ENCODE data around the gene LGR4. TPM values are rescaled to one million over a fixed set of nuclear protein-coding genes. Genes with fewer than 3 reads are reported as not detected.

LGR4 gene
- total and polyA plus RNA-seq, 2 experiments from 2014 or later, result 22.6 to 99.6 TPM

- TF ChIP-seq, protein P1, sequence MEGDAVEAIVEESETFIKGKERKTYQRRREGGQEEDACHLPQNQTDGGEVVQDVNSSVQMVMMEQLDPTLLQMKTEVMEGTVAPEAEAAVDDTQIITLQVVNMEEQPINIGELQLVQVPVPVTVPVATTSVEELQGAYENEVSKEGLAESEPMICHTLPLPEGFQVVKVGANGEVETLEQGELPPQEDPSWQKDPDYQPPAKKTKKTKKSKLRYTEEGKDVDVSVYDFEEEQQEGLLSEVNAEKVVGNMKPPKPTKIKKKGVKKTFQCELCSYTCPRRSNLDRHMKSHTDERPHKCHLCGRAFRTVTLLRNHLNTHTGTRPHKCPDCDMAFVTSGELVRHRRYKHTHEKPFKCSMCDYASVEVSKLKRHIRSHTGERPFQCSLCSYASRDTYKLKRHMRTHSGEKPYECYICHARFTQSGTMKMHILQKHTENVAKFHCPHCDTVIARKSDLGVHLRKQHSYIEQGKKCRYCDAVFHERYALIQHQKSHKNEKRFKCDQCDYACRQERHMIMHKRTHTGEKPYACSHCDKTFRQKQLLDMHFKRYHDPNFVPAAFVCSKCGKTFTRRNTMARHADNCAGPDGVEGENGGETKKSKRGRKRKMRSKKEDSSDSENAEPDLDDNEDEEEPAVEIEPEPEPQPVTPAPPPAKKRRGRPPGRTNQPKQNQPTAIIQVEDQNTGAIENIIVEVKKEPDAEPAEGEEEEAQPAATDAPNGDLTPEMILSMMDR (conservative IDR thresholded peaks at IDR 0.05; ENCODE audit: low read depth in 2 of 2), result no peak
- TF ChIP-seq STAT1 (IDR thresholded peaks at IDR 0.05; ENCODE audit: unreplicated experiment), result no peak
- no peak for TF ChIP-seq EZH2 (IDR thresholded peaks at IDR 0.05; ENCODE audit: low read depth, unreplicated experiment)
- TF ChIP-seq NANOG (IDR thresholded peaks at IDR 0.05; ENCODE audit: borderline replicate concordance), result no peak
Measured at GRCh38 chr11:27497911-27498310, 25.3 kb upstream of the LGR4 start (continued).

- Mint-ChIP-seq H3K36me3 (ENCODE audit: low read depth) (peaks cover 52% of the 10 kb centered on the region), H3K27ac (no peak overlapping the region), H3K9me3 (no peaks in the 10 kb centered on the region), H3K4me1 (no peaks in the 10 kb centered on the region), H3K4me3 (no peak overlapping the region), H3K27me3 (ENCODE audit: insufficient read depth, low read depth, poor library complexity) (no peaks in the 10 kb centered on the region)
- Histone ChIP-seq H3K9me2 (ENCODE audit: insufficient read depth) (no peaks in the 10 kb centered on the region), H3K36me3 (ENCODE audit: insufficient read depth) (peaks cover 36% of the 10 kb centered on the region), H4K20me1 (replicated peaks; ENCODE audit: insufficient read depth) (peaks cover 3% of the 10 kb centered on the region; the same call in 1 of the 2 replicates), H3K4me1 (ENCODE audit: insufficient read depth) (no peaks in the 10 kb centered on the region), H3K79me2 (replicated peaks; ENCODE audit: insufficient read depth) (peaks cover 31% of the 10 kb centered on the region), H2AFZ (no peak overlapping the region), H3K27me3 (ENCODE audit: insufficient read depth) (no peaks in the 10 kb centered on the region), H3K27ac (ENCODE audit: low read depth) (no peak overlapping the region), H3F3A (replicated peaks; ENCODE audit: low read depth) (0 out of 2 replicates have a peak, but pooled peaks cover 7% of the 10 kb centered on the region), H3K4me2 (no peak overlapping the region), H3K4me3 (no peak overlapping the region)
- ATAC-seq (no peak), DNase-seq (ENCODE audit: low spot score) (peak; percentile 17)
- no peak for TF ChIP-seq STAT1 (IDR thresholded peaks at IDR 0.05; ENCODE audit: unreplicated experiment)
- TF ChIP-seq, protein P1 (conservative IDR thresholded peaks at IDR 0.05; ENCODE audit: low read depth in 2 of 2), result peak in 1 of 2 experiments; percentile 38; a peak in 3 of 4 replicates
Measured at GRCh38 chr11:27497284-27497866, 24.8 kb upstream of the LGR4 start.

- DNase-seq (ENCODE audit: low spot score) (no peak), ATAC-seq (no peak)
- Histone ChIP-seq H3K4me1 (ENCODE audit: insufficient read depth) (no peaks in the 10 kb centered on the region), H3K9me2 (ENCODE audit: insufficient read depth) (no peaks in the 10 kb centered on the region), H3F3A (replicated peaks; ENCODE audit: low read depth) (0 out of 2 replicates have a peak, but pooled peaks cover 7% of the 10 kb centered on the region), H2AFZ (no peak overlapping the region), H3K27me3 (ENCODE audit: insufficient read depth) (no peaks in the 10 kb centered on the region), H3K36me3 (ENCODE audit: insufficient read depth) (peaks cover 32% of the 10 kb centered on the region), H4K20me1 (replicated peaks; ENCODE audit: insufficient read depth) (peaks cover 3% of the 10 kb centered on the region; the same call in 1 of the 2 replicates), H3K27ac (ENCODE audit: low read depth) (no peak overlapping the region), H3K4me3 (no peak overlapping the region), H3K4me2 (no peak overlapping the region), H3K79me2 (replicated peaks; ENCODE audit: insufficient read depth) (peaks cover 24% of the 10 kb centered on the region)
- Mint-ChIP-seq H3K4me3 (no peak overlapping the region), H3K4me1 (no peaks in the 10 kb centered on the region), H3K27ac (no peak overlapping the region), H3K9me3 (no peaks in the 10 kb centered on the region), H3K27me3 (ENCODE audit: insufficient read depth, low read depth, poor library complexity) (no peaks in the 10 kb centered on the region), H3K36me3 (ENCODE audit: low read depth) (peaks cover 56% of the 10 kb centered on the region)
- TF ChIP-seq ZNF331 (CRISPR knock-in tag; IDR thresholded peaks at IDR 0.05; ENCODE audit: low read depth) (no peak), EZH2phosphoT487 (IDR thresholded peaks at IDR 0.05; ENCODE audit: unreplicated experiment) (no peak), ZNF114 (CRISPR knock-in tag; IDR thresholded peaks at IDR 0.05) (no peak), POLR2AphosphoS5 (IDR thresholded peaks at IDR 0.05; ENCODE audit: low read depth) (no peak), EZH2 (IDR thresholded peaks at IDR 0.05; ENCODE audit: low read depth, unreplicated experiment) (no peak)
Measured at GRCh38 chr11:27496461-27496860, 23.9 kb upstream of the LGR4 start.

Measured in GM23338 (cell line).